ENCODE results near the gene DBNDD1.
A peak's percentile ranks its signal among the peaks of the same experiment; 100 is the strongest.

DBNDD1 gene

DNA sequence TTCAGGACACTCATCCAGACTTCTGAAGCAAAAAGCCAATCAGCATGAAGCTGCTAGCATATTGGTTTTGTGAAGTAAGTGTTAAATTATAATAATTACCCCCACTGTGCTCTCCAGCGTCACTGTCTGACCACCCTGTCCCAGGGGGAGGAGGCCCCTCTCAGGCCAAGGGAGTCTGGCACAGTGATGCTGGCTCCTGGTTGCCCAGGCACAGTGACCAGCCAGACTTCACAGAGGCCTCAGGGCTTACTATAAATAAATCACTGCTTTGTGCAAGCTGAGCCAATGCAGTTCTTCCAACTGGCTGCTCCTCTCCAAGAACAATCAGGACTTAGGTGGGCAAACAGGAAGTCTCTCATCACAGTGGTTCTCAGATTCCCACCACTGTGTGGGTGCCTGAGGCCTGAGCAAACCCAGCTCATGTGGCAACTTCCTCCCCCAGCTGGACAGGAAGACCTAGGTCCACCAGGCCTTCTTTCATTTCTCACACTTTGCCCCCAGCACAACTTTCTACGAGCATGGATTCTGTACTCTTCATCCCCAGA, 1.7 kb upstream of the DBNDD1 start (continued):
- TF ChIP-seq ZNF174 (tag by site-specific recombination; IDR thresholded peaks at IDR 0.05) (no peak), MEIS1 (CRISPR knock-in tag; IDR thresholded peaks at IDR 0.05; ENCODE audit: borderline replicate concordance) (no peak), ZNF169 (tag by site-specific recombination; IDR thresholded peaks at IDR 0.05) (no peak), ZBTB20 (tag by site-specific recombination; IDR thresholded peaks at IDR 0.05) (no peak), HOXC10 (CRISPR knock-in tag; IDR thresholded peaks at IDR 0.05) (no peak), ZNF664 (tag by site-specific recombination; IDR thresholded peaks at IDR 0.05) (no peak), ZNF514 (tag by site-specific recombination; IDR thresholded peaks at IDR 0.05) (no peak), ZNF785 (tag by site-specific recombination; IDR thresholded peaks at IDR 0.05) (no peak), GLIS2 (tag by site-specific recombination; IDR thresholded peaks at IDR 0.05) (0 out of 2 replicates have a peak, but pooled peaks have one; percentile 16), ZBTB17 (tag by site-specific recombination; IDR thresholded peaks at IDR 0.05) (no peak), ZNF398 (tag by site-specific recombination; IDR thresholded peaks at IDR 0.05) (no peak), ZNF366 (tag by site-specific recombination; conservative IDR thresholded peaks at IDR 0.05) (no peak), ZNF391 (tag by site-specific recombination; IDR thresholded peaks at IDR 0.05; ENCODE audit: borderline replicate concordance, low read depth) (no peak), ZNF354C (tag by site-specific recombination; IDR thresholded peaks at IDR 0.05; ENCODE audit: borderline replicate concordance, low read depth) (no peak), ZNF16 (tag by site-specific recombination; IDR thresholded peaks at IDR 0.05; ENCODE audit: low read depth) (no peak), ZBTB21 (tag by site-specific recombination; IDR thresholded peaks at IDR 0.05) (no peak)
- TF ChIP-seq, protein P1, sequence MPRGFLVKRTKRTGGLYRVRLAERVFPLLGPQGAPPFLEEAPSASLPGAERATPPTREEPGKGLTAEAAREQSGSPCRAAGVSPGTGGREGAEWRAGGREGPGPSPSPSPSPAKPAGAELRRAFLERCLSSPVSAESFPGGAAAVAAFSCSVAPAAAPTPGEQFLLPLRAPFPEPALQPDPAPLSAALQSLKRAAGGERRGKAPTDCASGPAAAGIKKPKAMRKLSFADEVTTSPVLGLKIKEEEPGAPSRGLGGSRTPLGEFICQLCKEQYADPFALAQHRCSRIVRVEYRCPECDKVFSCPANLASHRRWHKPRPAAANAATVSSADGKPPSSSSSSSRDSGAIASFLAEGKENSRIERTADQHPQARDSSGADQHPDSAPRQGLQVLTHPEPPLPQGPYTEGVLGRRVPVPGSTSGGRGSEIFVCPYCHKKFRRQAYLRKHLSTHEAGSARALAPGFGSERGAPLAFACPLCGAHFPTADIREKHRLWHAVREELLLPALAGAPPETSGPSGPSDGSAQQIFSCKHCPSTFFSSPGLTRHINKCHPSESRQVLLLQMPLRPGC (tag by site-specific recombination; IDR thresholded peaks at IDR 0.05), result no peak
- TF ChIP-seq, protein P2, sequence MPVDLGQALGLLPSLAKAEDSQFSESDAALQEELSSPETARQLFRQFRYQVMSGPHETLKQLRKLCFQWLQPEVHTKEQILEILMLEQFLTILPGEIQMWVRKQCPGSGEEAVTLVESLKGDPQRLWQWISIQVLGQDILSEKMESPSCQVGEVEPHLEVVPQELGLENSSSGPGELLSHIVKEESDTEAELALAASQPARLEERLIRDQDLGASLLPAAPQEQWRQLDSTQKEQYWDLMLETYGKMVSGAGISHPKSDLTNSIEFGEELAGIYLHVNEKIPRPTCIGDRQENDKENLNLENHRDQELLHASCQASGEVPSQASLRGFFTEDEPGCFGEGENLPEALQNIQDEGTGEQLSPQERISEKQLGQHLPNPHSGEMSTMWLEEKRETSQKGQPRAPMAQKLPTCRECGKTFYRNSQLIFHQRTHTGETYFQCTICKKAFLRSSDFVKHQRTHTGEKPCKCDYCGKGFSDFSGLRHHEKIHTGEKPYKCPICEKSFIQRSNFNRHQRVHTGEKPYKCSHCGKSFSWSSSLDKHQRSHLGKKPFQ (tag by site-specific recombination; IDR thresholded peaks at IDR 0.05), result no peak

GRCh38 chr16:90020260-90020837, 1.1 kb upstream of the DBNDD1 start:
- Histone ChIP-seq H3K9me3 (ENCODE audit: control insufficient read depth, insufficient read depth, low read depth, low read length) (no peaks in the 10 kb centered on the region), H3K36me3 (ENCODE audit: control insufficient read depth in 2 of 2, insufficient read depth in 1 of 2, low read length in 2 of 2) (peaks cover 0 to 9% of the 10 kb centered on the region in 2 experiments; a peak in 1 of 3 replicates), H3K4me3 (ENCODE audit: low read depth, low read length) (peak overlapping the region; percentile 48), H3K4me1 (ENCODE audit: control insufficient read depth, insufficient read depth, low read length) (peaks cover 20% of the 10 kb centered on the region), H3K27ac (ENCODE audit: extremely low read depth, low read depth, low read length) (peak overlapping the region; percentile 84)
- TF ChIP-seq ZNF2 (tag by site-specific recombination; IDR thresholded peaks at IDR 0.05) (0 out of 2 replicates have a peak, but pooled peaks have one; percentile 11), SALL2 (tag by site-specific recombination; IDR thresholded peaks at IDR 0.05; ENCODE audit: borderline replicate concordance) (no peak), ZSCAN4 (tag by site-specific recombination; IDR thresholded peaks at IDR 0.05) (no peak), ZNF335 (tag by site-specific recombination; conservative IDR thresholded peaks at IDR 0.05) (peak; percentile 81), ZBTB17 (tag by site-specific recombination; IDR thresholded peaks at IDR 0.05) (peak; percentile 67; the same call in 1 of the 2 replicates), ZNF48 (tag by site-specific recombination; IDR thresholded peaks at IDR 0.05) (no peak), PRDM1 (tag by site-specific recombination; IDR thresholded peaks at IDR 0.05) (peak; percentile 4; the same call in 1 of the 2 replicates)
- POLR2A ChIA-PET, result interaction anchor here (1.1 to 3.3 kb wide), 3 partner anchors 21 to 102 kb away, joined by 3 to 14 read pairs (median 3); partner anchors contain the start of genes MC1R and TUBB3
- CTCF ChIA-PET, result interaction anchor here (0.6 to 1.7 kb wide), 6 partner anchors 11 to 320 kb away, joined by 3 to 6 read pairs (median 3); no protein-coding TSS in a partner anchor

Data from HEK293 (cell line).